ENCODE data around the gene XIRP2. TPM values are rescaled to one million over a fixed set of nuclear protein-coding genes. Genes with fewer than 3 reads are reported as not detected.

XIRP2 gene
- total RNA-seq, 4 donors from 2014 or later: not detected

GRCh38 chr2:167294776-167295140, 406.5 kb downstream of the XIRP2 start:
- Histone ChIP-seq H3K36me3 (no peaks in the 10 kb centered on the region), H3K4me1 (peaks cover 27% of the 10 kb centered on the region), H3K27ac (no peak overlapping the region), H3K9me3 (no peaks in the 10 kb centered on the region), H3K27me3 (peaks cover 34% of the 10 kb centered on the region), H3K4me3 (peak overlapping the region; percentile 69)
- no peak for TF ChIP-seq EP300 (IDR thresholded peaks at IDR 0.05)
- TF ChIP-seq CTCF (IDR thresholded peaks at IDR 0.05): no peak
- no peak for TF ChIP-seq POLR2A (IDR thresholded peaks at IDR 0.05)
- no peak for TF ChIP-seq POLR2AphosphoS5 (IDR thresholded peaks at IDR 0.05)
- DNase-seq (ENCODE audit: low spot score in 2 of 2): no peak
- 12% methylated on average over 5 of the region's 5 CpGs for WGBS

GRCh38 chr2:167297292-167297691, 409.0 kb downstream of the XIRP2 start:
- no peak overlapping the region for H3K4me3 ChIP-seq
- no peak for TF ChIP-seq POLR2A (IDR thresholded peaks at IDR 0.05)
- no peak for TF ChIP-seq EP300 (IDR thresholded peaks at IDR 0.05)
- TF ChIP-seq CTCF (IDR thresholded peaks at IDR 0.05): no peak
- TF ChIP-seq POLR2AphosphoS5 (IDR thresholded peaks at IDR 0.05): no peak
- H3K4me1 ChIP-seq: peaks cover 24% of the 10 kb centered on the region
- no peaks in the 10 kb centered on the region for H3K9me3 ChIP-seq
- 88% methylated on average over 1 of the region's 1 CpG for WGBS
- DNase-seq (ENCODE audit: low spot score in 2 of 2): no peak
- peaks cover 33% of the 10 kb centered on the region for H3K27me3 ChIP-seq
- no peak overlapping the region for H3K27ac ChIP-seq
- no peaks in the 10 kb centered on the region for H3K36me3 ChIP-seq

GRCh38 chr2:167298017-167298416, 409.7 kb downstream of the XIRP2 start:
- Histone ChIP-seq H3K4me1 (peaks cover 21% of the 10 kb centered on the region), H3K9me3 (no peaks in the 10 kb centered on the region), H3K27ac (no peak overlapping the region), H3K27me3 (peaks cover 33% of the 10 kb centered on the region), H3K36me3 (no peaks in the 10 kb centered on the region), H3K4me3 (no peak overlapping the region)
- no peak for TF ChIP-seq POLR2AphosphoS5 (IDR thresholded peaks at IDR 0.05)
- no peak for TF ChIP-seq CTCF (IDR thresholded peaks at IDR 0.05)
- TF ChIP-seq POLR2A (IDR thresholded peaks at IDR 0.05): no peak
- TF ChIP-seq EP300 (IDR thresholded peaks at IDR 0.05): no peak
- 71% methylated on average over 1 of the region's 1 CpG for WGBS
- DNase-seq (ENCODE audit: low spot score in 2 of 2): no peak
